ENCODE measurements around the gene MAPRE2.

MAPRE2 gene

DNA sequence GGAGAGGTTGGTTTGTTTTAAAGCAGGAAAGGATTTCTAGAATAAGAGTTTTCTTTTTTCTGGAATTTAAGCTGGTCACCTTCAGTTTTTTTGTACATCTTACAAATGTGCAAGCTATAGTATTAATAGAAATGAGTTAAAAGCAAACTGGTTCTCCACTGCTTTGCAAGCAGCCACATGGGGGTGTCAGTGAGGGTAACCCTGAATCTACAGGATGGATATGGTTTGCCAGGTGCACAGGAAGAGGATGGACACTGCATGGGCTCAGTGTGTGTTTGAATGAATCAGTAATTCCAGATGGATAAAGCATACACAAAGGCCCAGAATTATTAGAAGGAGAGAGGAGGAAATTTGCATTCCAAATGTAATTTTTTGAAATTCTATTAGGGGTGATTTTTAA, 89.0 kb downstream of the MAPRE2 start:
- Histone ChIP-seq H3K27me3 (no peaks in the 10 kb centered on the region), H3K4me1 (no peaks in the 10 kb centered on the region), H3K36me3 (peaks cover 2% of the 10 kb centered on the region; the same call in 1 of the 2 replicates), H3K4me3 (ENCODE audit: low read depth, low read length) (no peak overlapping the region), H3K9me3 (no peaks in the 10 kb centered on the region)
- DNase-seq, result no peak
- TF ChIP-seq, protein P1, sequence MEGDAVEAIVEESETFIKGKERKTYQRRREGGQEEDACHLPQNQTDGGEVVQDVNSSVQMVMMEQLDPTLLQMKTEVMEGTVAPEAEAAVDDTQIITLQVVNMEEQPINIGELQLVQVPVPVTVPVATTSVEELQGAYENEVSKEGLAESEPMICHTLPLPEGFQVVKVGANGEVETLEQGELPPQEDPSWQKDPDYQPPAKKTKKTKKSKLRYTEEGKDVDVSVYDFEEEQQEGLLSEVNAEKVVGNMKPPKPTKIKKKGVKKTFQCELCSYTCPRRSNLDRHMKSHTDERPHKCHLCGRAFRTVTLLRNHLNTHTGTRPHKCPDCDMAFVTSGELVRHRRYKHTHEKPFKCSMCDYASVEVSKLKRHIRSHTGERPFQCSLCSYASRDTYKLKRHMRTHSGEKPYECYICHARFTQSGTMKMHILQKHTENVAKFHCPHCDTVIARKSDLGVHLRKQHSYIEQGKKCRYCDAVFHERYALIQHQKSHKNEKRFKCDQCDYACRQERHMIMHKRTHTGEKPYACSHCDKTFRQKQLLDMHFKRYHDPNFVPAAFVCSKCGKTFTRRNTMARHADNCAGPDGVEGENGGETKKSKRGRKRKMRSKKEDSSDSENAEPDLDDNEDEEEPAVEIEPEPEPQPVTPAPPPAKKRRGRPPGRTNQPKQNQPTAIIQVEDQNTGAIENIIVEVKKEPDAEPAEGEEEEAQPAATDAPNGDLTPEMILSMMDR (IDR thresholded peaks at IDR 0.05; ENCODE audit: low read depth, low read length), result no peak

GRCh38 chr18:35131387-35132020, 90.3 kb downstream of the MAPRE2 start:
- no peaks in the 10 kb centered on the region for H3K4me1 ChIP-seq
- DNase-seq, result no peak
- TF ChIP-seq, protein P1 (IDR thresholded peaks at IDR 0.05; ENCODE audit: low read depth, low read length), result no peak
- peaks cover 2% of the 10 kb centered on the region for H3K36me3 ChIP-seq
- no peaks in the 10 kb centered on the region for H3K27me3 ChIP-seq
- no peaks in the 10 kb centered on the region for H3K9me3 ChIP-seq
- no peak overlapping the region for H3K4me3 ChIP-seq (ENCODE audit: low read depth, low read length)

DNA sequence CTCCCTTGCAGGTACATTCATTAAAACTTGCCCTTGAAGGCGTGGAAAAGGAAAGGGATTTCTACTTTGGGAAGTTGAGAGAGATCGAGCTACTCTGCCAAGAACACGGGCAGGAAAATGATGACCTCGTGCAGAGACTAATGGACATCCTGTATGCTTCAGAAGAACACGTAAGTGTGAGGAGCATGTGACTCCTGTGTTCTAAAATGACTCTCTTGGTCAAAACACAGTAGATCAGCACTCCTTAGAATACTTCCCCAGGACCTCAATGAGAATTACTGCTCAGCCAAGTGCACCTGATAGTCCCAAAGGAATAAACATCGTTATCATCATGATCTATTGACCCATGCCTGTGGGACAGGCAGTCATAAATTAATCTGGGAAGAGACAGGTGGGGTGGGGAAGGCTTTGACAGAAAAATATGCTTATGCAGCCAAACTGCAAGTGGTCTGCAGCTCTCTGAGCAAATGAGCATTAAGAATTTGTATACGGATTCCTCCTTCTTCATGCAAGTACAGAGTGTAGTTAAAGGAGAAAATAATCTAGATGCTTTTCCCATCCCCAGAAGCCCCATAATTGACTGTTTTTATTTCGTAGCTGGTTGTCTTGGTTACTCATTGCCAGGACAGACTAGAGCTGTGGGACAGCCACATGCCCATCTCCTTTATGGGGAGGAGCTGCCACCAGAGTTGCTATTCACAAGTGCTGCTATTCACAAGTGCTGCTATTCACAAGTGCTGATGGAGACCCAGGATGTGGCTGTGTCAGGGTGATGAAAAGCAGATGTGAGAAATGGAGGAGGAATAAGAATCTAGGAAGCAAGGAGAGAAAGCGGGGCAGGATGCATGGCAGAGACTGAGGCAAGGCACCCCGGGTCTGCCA, 91.0 kb downstream of the MAPRE2 start:
- peaks cover 2% of the 10 kb centered on the region; the same call in 1 of the 2 replicates for H3K36me3 ChIP-seq
- no peaks in the 10 kb centered on the region for H3K27me3 ChIP-seq
- no peaks in the 10 kb centered on the region for H3K9me3 ChIP-seq
- no peak for DNase-seq
- no peak overlapping the region for H3K4me3 ChIP-seq (ENCODE audit: low read depth, low read length)
- TF ChIP-seq, protein P1 (IDR thresholded peaks at IDR 0.05; ENCODE audit: low read depth, low read length), result no peak
- H3K4me1 ChIP-seq, result no peaks in the 10 kb centered on the region

DNA sequence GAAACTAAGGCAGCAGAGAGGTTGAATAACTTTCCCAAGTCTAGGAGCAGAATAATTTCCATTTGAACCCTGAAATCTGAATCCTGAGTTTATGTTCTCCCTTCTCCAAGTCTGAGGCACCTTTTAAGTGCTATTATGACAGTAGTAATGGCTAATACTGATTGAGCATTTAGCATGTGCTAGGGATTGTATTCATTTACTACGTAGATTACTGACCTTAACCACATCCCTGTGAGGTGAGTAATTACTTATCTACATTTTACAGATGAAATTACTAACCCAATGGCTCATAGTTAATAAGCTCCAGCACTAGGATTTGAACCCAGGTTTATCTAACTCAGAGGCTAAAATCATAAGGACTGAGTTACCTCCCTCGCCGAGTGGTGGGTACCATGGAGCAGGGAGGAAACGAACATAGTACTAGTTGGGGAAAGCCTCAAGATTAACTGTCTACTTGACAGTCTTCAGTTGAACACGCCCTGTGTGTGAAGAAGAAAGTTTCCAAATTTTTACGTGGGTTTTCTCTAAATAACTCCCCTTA, 93.0 kb downstream of the MAPRE2 start:
- no peak for DNase-seq
- no peaks in the 10 kb centered on the region for H3K27me3 ChIP-seq
- no peaks in the 10 kb centered on the region for H3K4me1 ChIP-seq
- H3K9me3 ChIP-seq, result no peaks in the 10 kb centered on the region
- H3K4me3 ChIP-seq (ENCODE audit: low read depth, low read length), result no peak overlapping the region
- peaks cover 2% of the 10 kb centered on the region; the same call in 1 of the 2 replicates for H3K36me3 ChIP-seq
- TF ChIP-seq, protein P1 (IDR thresholded peaks at IDR 0.05; ENCODE audit: low read depth, low read length), result no peak

DNA sequence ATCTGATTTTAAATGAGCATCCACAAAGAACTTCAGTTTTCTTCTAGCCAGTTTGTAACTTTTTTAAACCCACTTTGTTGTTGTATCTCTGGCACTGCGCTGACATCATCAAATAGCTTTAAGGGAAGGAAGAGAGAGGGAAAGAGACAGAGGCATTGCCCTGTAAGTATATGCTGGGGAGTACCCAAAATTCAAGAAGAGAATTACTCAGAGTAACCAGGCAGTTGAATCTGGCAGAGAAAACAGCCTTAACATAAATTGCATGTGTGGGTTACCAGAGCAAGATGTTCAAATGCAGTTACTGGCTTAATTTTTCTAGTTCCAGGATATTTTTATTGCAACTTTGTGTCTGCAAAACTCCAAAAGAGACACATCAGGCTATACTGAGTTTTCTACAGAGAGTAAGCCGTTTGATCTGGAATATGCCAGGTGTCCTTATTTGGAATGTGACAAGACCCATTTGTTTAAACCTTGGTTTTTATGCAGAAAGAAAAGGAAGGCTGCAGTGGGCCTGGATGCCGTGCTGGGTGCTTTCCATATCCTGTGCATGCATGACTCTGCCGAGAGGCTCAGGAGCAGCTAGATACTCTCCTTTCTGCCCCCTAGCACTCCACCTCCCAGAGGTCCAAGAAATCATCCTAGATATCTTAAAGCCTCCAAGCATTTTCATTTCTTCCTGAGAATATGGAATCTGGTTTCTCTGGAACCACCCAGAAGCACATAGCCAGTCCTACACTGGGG, 93.7 kb downstream of the MAPRE2 start:
- Histone ChIP-seq H3K4me3 (ENCODE audit: low read depth, low read length) (no peak overlapping the region), H3K36me3 (peaks cover 2% of the 10 kb centered on the region; the same call in 1 of the 2 replicates), H3K4me1 (no peaks in the 10 kb centered on the region), H3K9me3 (no peaks in the 10 kb centered on the region), H3K27me3 (no peaks in the 10 kb centered on the region)
- TF ChIP-seq, protein P1 (IDR thresholded peaks at IDR 0.05; ENCODE audit: low read depth, low read length), result no peak
- DNase-seq, result no peak

Measured in BE2C (cell line).